NCI-H1417 (cell line): ENCODE results near the gene RNF103.

ENCODE experiments used
- DNase-seq, 3 experiments: peaks; one replicate each; lab custom pipeline; 2025; lab: John Stamatoyannopoulos, UW

RNF103 gene

GRCh38 chr2:86566821-86567190 lies 56.9 kb downstream of the RNF103 start:
- DNase-seq = no peak

DNA sequence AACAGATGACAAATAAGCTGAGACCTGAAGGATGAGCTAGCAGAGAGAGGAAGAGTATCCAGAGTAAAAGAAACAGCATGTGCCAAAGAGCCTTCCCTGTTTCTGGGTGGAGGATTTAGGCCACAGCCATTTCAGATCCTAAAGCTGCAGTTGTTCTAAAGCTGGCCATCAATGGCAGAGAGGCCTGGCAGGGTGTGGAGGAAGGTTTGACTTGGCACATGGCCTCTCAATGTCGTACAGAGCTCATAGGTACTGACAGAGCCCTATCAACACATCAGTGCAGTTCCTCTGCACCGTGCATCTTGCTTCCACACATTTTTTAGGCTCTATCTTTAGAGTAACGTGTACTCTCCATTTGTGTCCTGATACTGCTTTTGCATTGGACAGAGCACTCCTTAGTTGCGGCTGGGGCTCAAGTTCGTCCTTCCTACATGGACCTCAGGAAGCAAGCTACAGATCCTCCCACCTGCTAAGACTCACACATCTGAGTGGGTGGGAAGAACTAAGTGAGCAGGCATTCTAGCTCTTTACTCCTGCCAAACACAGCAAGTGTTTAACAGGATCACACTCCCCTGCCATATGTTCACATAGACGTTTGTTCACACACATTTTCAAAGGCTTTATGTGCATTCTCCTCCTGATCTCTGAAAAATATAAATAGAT lies 57.4 kb downstream of the RNF103 start:
- DNase-seq = no peak

- peak in 1 of 3 experiments; percentile 52 for DNase-seq
These were observed 60.0 kb downstream of the RNF103 start for GRCh38 chr2:86563650-86564061.

DNA sequence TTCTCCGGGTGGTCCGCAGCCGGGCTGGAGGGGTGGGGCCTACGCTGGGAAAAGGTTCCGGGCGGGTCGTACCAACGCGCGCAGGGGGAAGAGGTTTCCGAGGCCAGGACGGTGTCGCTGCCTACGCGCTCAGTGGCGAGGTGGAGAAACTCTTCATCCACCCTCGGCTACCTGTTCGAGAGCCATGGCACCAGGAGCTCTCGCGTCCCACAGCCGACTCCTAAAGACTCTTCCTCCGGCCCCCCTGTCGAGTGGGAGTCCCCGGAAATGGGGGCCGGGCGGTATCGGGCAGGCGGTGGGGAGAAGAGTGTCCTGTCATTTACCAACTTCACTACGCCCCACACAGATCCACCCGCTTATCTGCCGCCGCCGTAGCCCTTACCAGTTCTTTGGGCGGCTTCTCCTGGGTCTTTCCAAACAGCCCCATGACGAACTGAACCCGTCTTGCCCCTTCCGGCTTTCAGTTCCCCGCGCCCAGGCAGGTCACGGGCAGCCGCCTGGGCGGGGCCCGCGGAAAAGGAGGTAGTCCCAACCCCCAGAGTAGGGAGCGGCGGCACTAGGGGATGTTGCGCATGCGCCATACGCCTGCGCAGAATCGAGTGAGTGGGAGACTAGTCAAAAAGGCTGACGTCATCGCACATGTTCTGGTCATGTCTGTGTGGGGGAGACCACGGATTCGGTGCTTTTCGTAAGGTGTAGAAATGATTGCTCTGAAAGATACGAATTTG lies 60.6 kb downstream of the RNF103 start, which contains the start of gene CHMP3:
CHMP3 (minus strand) TSS at position 522 of the 728 bp plus-strand sequence; CDS start at position 427, 95 bp downstream.
- DNase-seq = peak; percentile 92 to 97 (median 96)

- peak in 1 of 3 experiments; percentile 21 for DNase-seq
These were observed 61.2 kb downstream of the RNF103 start for GRCh38 chr2:86562485-86562921.

DNA sequence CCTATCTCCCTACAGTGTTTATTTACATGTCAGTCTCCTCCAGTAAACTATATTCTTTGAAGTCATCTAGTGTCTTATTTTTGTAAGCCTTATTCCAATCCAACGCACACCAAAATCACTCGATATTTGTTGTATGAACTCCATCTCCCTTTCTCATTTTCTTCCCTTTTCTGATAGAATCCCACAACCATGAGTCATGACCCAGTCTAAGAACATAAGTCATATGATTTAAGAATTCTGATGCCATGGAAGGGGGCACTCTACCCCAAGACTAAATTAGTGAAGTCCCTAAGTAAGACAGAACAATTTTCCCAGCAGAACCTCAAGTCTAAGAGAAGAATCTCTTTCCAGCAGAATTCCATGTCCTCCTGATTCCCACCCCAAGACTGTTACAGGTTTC lies 65.8 kb downstream of the RNF103 start:
- no peak for DNase-seq

GRCh38 chr2:86556508-86556907 lies 67.2 kb downstream of the RNF103 start:
- DNase-seq = peak in 1 of 3 experiments; percentile 0
